K562 (cell line): ENCODE measurements around the gene ANKH.

Source experiments
- CEBPB ChIP-seq: fragments of 450-650 bp; IDR thresholded peaks from 2 replicates; pipeline ENCODE4 v1.6.1; 2016; ENCODE audit warnings: missing genetic modification characterization, missing compliant biosample characterization
- DPF2 ChIP-seq: fragments of 450-650 bp; IDR thresholded peaks from 2 replicates; pipeline ENCODE4 v1.6.1; 2016
- ELF4 ChIP-seq: fragments of 450-650 bp; formaldehyde crosslinking; IDR thresholded peaks from 2 replicates; pipeline ENCODE4 v1.4.0; 2022; ENCODE audit warnings: missing genetic modification characterization
- EWSR1 ChIP-seq: fragments of 450-650 bp; IDR thresholded peaks from 2 replicates; pipeline ENCODE4 v1.6.1; 2018; ENCODE audit warnings: borderline replicate concordance, mild to moderate bottlenecking, low read depth, moderate library complexity; ENCODE audit not compliant: partially characterized antibody
- EZH2 ChIP-seq: IDR thresholded peaks from 2 replicates; pipeline ENCODE4 v1.6.1; 2012; ENCODE audit warnings: low read depth, mild to moderate bottlenecking, inconsistent platforms, low read length, borderline replicate concordance
- LEF1 ChIP-seq: fragments of 450-650 bp; IDR thresholded peaks from 2 replicates; pipeline ENCODE4 v1.6.1; 2016; ENCODE audit warnings: mild to moderate bottlenecking
- NRF1 ChIP-seq, 2 experiments: fragments of 450-650 bp; IDR thresholded peaks in 1 of 2; conservative IDR thresholded peaks in 1 of 2; 2 replicates each; pipeline ENCODE4 v1.6.1; 2014; ENCODE audit warnings: mild to moderate bottlenecking in 2 of 2
- RBM15 ChIP-seq: fragments of 200-400 bp; formaldehyde crosslinking; IDR thresholded peaks from 2 replicates; pipeline ENCODE4 v1.6.1; 2018; ENCODE audit warnings: mild to moderate bottlenecking, low read length, moderate library complexity; ENCODE audit not compliant: insufficient read depth
- RNF2 ChIP-seq: sonication (generic); IDR thresholded peaks from 2 replicates; pipeline ENCODE4 v1.6.1; 2016
- ZZZ3 ChIP-seq: fragments of 450-650 bp; IDR thresholded peaks from 2 replicates; pipeline ENCODE4 v1.6.1; 2016; ENCODE audit warnings: antibody characterized with exemption, mild to moderate bottlenecking, moderate library complexity

DNA sequence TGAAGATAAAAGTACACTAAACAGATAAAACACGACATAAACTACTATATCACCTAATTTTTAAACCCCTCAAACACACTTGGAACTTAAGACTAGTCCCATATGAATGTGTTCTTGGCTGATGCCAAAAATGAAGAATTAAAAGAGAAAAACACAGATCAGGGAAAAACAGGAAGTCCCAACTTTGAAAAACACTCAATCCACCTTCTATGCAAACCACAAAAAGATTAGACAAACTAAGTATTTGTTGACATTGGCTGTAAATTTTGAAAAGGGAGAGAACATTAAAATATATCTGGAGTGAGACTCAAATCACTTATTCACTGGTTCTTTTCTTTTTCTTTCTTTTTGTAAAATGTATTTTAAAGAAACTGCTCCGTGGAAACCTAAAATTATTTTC lies 81.4 kb downstream of the ANKH start:
- TF ChIP-seq ZZZ3: no peak
- no peak for TF ChIP-seq RBM15
- no peak for TF ChIP-seq LEF1
- no peak for TF ChIP-seq EZH2
- TF ChIP-seq EWSR1: no peak
- TF ChIP-seq RNF2: no peak
- TF ChIP-seq ELF4: no peak
- no peak for TF ChIP-seq NRF1 (conservative IDR thresholded peaks at IDR 0.05 in 1 of 2, IDR thresholded peaks at IDR 0.05 in 1 of 2)
- no peak for TF ChIP-seq CEBPB (tag)
- TF ChIP-seq DPF2: no peak
